ENCODE measurements around the gene NOP16. TPM values are rescaled to one million over a fixed set of nuclear protein-coding genes. Genes with fewer than 3 reads are reported as not detected.

NOP16 gene
- total and polyA plus RNA-seq, 8 donors = 4.7 to 23.2 (median 10.2) TPM

- ATAC-seq (peak in 3 of 4 donors; percentile 37 to 84 (median 63)), FAIRE-seq (no peak), DNase-seq (no peak)
- TF ChIP-seq, protein P1, sequence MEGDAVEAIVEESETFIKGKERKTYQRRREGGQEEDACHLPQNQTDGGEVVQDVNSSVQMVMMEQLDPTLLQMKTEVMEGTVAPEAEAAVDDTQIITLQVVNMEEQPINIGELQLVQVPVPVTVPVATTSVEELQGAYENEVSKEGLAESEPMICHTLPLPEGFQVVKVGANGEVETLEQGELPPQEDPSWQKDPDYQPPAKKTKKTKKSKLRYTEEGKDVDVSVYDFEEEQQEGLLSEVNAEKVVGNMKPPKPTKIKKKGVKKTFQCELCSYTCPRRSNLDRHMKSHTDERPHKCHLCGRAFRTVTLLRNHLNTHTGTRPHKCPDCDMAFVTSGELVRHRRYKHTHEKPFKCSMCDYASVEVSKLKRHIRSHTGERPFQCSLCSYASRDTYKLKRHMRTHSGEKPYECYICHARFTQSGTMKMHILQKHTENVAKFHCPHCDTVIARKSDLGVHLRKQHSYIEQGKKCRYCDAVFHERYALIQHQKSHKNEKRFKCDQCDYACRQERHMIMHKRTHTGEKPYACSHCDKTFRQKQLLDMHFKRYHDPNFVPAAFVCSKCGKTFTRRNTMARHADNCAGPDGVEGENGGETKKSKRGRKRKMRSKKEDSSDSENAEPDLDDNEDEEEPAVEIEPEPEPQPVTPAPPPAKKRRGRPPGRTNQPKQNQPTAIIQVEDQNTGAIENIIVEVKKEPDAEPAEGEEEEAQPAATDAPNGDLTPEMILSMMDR (IDR thresholded peaks at IDR 0.05) = no peak
- Histone ChIP-seq H3K4me3 (no peak overlapping the region), H3K27me3 (no peaks in the 10 kb centered on the region), H3K36me3 (no peaks in the 10 kb centered on the region), H3K9me3 (no peaks in the 10 kb centered on the region), H3K4me1 (no peaks in the 10 kb centered on the region), H3K27ac (no peak overlapping the region)
- 85 to 94% methylated on average over 13 of the region's 13 CpGs for WGBS, 2 donors
- intact Hi-C loops (cut with DNase I) = no loop called here
These were observed 16.5 kb downstream of the NOP16 start for GRCh38 chr5:176371621-176372539.

- H3K9me3 ChIP-seq = no peaks in the 10 kb centered on the region
- FAIRE-seq (no peak), DNase-seq (no peak), ATAC-seq (no peak)
- TF ChIP-seq, protein P1 (IDR thresholded peaks at IDR 0.05) = no peak
- no peaks in the 10 kb centered on the region for H3K36me3 ChIP-seq
- no peak overlapping the region for H3K27ac ChIP-seq
- 78 to 80% methylated on average over 8 of the region's 8 CpGs for WGBS, 2 donors
- no peaks in the 10 kb centered on the region for H3K4me1 ChIP-seq
- H3K27me3 ChIP-seq = no peaks in the 10 kb centered on the region
- H3K4me3 ChIP-seq = no peak overlapping the region
- intact Hi-C loops (cut with DNase I) = no loop called here
These were observed 18.3 kb downstream of the NOP16 start for GRCh38 chr5:176369934-176370711.

DNA sequence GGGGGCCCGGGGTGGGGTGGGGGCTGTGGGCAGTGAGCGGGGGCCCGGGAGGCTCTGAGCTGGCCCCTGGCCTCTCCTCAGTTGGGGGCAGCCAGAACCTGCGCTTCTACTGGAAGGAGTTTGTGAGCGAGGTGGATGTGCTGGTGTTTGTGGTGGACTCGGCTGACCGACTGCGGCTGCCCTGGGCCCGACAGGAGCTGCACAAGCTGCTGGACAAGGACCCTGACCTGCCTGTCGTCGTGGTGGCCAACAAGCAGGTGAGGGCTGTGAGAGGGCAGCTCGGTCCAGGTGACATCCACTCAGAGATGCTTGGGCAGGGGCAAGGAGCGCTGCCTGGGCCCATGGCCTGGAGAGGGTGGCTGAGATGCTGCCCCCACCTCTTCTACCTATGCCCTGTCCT, 19.7 kb downstream of the NOP16 start:
- Histone ChIP-seq H3K36me3 (no peaks in the 10 kb centered on the region), H3K27me3 (no peaks in the 10 kb centered on the region), H3K4me1 (peaks cover 0 to 3% (median 0%) of the 10 kb centered on the region in 3 donors), H3K9me3 (no peaks in the 10 kb centered on the region), H3K27ac (no peak overlapping the region), H3K4me3 (no peak overlapping the region)
- TF ChIP-seq, protein P1 (IDR thresholded peaks at IDR 0.05) = no peak
- WGBS, 2 donors = 90 to 93% methylated on average over 10 to 13 of the region's 13 CpGs
- DNase-seq = no peak
- FAIRE-seq = no peak
- ATAC-seq = no peak
- intact Hi-C loops (cut with DNase I) = no loop called here

DNA sequence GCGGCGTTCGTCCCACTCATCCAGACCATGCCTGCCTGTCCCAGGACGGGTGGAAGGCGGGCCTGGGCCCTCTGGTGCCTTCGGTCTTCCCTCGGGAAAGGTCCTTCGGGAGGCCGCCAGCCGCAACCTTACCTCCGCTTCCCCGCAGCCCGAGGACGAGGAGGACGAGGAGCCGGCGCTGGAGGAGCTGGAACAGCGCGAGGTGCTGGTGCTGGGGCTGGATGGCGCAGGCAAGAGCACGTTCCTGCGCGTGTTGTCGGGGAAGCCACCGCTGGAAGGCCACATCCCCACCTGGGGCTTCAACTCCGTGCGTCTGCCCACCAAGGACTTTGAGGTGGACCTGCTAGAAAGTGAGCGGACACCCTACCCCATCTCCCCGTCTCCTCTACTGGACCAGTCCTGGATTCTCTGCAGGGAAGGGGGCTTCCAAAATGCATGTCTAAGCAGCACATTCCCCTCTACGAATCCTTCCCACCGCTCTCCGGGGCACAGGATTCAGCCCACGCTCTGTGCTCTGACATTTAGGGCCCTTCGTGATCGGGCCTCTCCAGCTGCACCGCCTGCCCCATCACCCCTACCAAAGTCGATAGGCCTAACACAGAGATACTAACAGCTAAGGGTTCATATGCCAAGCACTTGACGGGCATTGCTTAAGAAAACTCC, 22.0 kb downstream of the NOP16 start:
- Histone ChIP-seq H3K4me3 (peak overlapping the region; percentile 52 to 83 (median 69)), H3K27me3 (no peaks in the 10 kb centered on the region), H3K4me1 (peaks cover 0 to 3% (median 0%) of the 10 kb centered on the region in 3 donors), H3K27ac (no peak overlapping the region), H3K9me3 (no peaks in the 10 kb centered on the region), H3K36me3 (no peaks in the 10 kb centered on the region)
- intact Hi-C loops (cut with DNase I) = no loop called here
- ATAC-seq = no peak
- DNase-seq = peak in 1 of 6 donors; percentile 80
- TF ChIP-seq, protein P1 (IDR thresholded peaks at IDR 0.05) = no peak
- WGBS, 2 donors = 67 to 77% methylated on average over 38 of the region's 38 CpGs
- no peak for FAIRE-seq
